DMS53 treated with DMSO at 0.1 percent for 48 hours (cell line): Measurements from ENCODE around the gene DENR.

Source experiments
- DNase-seq: peaks from one replicate; lab custom pipeline; 2025; ENCODE audit not compliant: unreplicated experiment; lab: John Stamatoyannopoulos, UW

Gene DENR

GRCh38 chr12:122813310-122813713 lies 60.7 kb downstream of the DENR start:
- no peak for DNase-seq

DNA sequence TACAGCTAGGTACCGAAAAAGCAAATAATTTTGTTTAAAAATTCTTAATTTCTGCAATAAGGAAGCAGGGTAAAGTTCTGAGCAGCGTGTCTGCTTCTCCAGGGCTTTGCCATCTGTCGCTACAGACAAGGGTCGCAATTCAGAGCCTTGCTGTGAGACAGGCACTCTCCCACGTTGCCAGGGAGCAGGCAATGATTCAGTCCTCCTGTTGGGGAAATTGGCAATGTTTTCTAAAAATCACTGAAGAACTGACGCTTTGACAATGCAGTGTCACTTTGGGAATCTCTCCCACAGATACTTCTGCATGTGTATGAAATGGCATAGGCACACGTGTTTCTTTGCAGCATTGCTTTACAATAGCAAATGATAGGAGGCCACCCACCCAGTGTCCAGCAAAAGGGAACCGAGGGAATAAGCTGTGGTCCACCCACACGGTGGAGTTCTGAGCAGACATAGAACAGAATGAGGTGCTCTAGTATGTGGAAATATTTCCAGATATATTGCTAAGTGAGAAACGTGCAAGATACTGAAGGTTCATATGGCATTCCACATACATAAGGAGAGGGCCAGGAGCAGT lies 66.7 kb downstream of the DENR start:
- no peak for DNase-seq

DNA sequence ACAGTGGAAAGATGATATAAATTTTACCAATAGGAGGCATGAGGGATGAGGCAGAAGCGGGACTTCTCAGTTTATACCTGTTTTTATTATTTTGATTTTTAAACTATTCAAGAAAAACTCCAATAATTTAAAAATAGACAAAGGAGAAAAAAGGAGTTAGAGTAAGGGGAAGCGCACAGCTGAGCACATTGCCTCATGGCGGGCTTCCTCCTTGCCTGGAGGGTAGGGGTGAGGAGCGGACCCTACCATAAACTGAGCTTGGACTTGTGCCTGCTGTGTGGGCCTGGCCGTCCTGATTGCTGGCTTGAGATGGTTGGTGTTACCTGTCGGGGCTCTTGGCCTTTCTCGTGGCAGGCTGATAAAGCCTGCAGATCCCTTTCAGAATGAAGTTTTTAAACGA lies 67.5 kb downstream of the DENR start:
- no peak for DNase-seq
